CD1c-positive myeloid dendritic cell (primary cell): ENCODE measurements around the gene SMYD3.
"Not testable (repeated sequence)": the region's sequence is repeated elsewhere in the genome, so short reads cannot be mapped to it uniquely, and the experiment has no call there.

Source experiments
- DNase-seq: peaks from one replicate; pipeline ENCODE4 v3.0.0-alpha.2; 2016; ENCODE audit errors: extremely low spot score

The SMYD3 gene

DNA sequence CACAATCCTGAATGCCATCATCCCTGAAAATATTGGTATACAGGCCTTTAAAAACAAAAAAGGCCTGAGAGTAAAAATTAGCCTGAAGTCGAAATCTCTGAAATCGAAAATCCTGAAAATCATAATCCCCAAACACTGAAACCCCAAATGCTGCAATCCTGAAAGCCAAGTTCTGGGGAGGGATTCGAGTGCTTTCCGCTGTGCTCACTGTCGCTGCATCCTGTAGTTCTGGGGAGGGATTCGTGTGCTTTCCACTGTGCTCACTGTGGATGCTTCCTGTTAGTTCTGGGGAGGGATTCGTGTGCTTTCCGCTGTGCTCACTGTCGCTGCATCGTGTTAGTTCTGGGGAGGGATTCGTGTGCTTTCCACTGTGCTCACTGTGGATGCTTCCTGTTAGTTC lies 435.5 kb downstream of the SMYD3 start:
- DNase-seq, result not testable (repeated sequence)

DNA sequence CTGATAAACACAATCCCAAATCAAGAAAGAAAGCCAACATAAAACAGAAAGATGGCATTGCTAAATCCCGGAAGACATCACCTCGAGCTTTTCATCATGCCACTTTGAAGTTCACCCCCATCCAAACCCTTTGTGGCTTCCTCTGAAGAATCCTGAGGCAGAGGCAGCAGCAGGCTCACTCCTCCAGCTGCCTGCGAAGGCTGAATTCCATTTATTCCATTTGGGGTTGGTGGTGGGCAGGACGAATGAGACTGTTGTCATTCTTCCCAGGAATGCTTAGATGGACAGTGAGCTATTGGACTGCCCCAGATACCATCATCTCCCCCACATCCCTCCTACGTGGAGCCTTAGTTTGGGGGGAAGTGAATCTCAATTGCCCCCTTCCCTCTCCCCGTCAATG lies 437.5 kb downstream of the SMYD3 start:
- DNase-seq, result no peak

DNA sequence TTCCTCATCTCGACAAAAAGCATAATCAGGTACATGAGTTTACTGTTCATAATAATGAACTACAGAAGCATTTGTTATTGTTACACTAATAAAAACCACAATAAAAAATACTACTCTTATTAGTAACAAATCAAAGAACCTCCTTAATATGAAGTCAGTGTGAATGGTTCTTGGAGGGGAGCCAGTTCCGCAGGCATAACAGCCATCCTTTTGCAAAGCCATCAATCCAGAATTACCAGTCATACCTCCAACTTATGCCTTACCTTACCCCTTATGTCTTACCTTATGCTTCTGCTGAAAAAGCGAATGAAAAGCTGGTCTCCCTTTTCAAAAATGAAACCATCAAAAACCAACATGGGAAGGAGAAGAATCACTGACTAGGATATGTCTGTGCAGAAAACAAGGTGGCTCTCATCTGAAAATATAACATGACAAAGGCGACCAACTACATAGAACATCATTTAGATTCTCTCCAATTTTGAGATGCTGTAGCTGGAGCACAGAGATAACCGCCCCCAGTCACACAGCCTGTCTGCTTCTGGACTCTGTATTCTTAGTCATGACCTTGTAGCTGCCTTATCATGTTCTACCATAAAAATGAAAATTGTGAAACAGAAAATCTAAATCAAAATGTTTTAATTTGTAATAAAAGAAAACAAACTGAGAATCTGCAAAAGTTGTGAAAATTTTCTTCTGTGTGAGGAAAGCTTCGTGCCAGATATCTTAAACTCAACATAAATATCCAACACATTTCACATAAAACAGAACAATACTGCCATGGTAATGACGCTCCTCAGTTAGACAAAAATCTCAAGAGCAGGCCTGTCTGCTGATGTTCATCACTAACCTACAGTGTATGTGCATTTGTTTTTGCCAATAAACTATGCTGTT lies 438.2 kb downstream of the SMYD3 start:
- DNase-seq, result no peak

DNA sequence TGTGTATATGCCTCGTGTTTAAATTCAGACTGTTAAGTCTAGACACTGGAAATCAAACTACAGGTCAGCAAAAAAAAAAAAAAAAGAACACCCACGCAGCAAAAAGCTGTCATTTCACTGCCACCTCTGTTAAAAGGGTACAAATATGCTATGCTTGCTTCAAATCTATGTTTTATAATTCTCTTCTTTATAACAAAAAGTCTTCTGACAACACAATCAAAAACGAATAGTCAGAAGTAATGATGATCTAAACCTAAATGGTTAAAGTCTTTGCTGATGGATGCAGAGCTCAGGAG lies 438.9 kb downstream of the SMYD3 start:
- no peak for DNase-seq

DNA sequence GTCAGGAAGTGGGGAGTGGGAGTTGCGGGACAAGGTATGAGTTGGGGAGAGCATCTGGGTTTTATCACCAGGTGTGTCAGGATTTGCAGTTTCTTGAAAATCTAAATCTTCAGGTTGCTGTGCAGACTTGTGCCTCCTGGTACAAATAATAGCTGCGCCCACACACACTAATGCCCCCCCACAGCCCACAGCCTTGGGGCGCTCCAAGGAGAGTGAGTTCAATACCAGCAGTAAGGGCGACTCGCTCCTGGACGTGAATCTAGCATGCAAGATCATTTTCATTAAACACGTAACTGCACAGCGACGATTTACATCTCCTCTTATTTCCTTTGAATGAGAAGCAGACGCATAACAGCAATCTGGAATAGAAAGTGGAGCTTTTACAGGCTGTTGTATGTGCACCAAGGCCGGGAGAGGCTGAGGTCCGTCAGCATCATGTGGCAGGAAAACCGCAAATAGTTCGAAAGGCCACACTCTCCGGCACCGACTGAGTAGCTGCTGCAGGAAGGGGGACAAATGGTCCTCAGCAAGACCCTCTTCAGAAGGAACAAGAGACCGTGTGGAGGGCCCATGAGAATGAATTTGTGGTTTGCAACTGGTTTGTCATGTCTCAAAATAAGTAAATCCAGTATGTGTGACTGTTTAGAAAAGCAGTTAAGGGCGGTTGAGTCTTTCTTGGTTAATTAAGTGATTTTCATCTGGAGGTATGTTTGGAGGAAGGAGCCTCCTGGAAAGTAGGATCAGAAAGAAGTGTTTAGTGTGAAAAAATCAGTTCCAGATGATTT lies 439.5 kb downstream of the SMYD3 start:
- peak; percentile 8 for DNase-seq

DNA sequence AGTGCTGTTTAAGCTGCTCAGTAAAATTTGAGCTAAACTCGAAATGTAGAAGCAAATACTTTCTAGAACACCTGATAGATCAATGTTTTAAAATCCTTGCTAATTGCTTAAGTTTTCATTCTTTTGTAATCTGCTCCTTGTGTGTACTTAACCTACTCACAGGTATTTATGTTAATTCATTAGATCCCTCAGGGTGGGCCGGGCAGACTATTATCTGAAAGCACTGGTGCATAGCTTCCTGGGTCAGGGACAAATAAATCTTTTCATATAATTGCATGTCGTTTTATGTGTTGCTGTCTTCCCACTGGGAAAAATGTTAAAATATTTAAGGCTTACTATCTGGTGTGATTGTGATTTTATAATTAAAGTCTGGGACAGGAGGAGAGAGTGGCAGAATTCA lies 440.5 kb downstream of the SMYD3 start:
- DNase-seq, result no peak

DNA sequence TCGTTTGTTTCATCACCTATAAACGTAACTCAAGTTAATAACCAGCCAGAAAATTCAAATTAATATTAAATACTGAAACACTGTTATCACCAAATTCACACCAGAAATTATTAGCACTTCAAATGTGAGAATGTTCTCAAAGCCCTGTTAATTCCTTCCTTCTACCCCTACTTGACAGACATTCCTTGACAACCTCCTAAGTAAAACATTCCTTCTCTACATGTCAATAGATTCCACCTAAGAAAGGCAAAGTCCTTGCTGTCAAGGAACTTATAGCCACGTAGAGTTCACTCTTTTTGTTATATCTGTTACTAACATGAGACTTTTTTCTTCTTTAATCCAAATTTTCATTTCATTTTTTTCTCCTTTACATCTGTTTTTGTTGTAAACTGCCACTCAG lies 441.5 kb downstream of the SMYD3 start:
- no peak for DNase-seq

DNA sequence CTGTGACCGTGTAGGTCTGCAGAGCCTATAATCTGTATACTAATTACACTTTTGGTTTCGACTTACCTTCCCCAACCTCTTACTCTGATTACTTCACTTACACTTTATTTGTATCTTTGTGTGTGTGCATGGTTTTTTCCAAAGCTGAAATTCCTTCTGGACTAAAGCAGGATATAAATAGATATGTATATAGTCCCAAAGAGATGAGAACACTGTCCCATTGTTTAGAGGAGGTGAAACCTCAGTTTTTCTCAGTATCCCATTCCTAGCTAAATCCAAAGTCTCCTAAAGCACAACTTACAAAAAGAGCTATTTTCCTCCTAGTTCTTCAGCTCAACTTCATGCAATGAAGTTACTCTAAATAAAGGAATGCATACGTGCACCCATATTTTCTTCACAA lies 442.2 kb downstream of the SMYD3 start:
- DNase-seq, result no peak

DNA sequence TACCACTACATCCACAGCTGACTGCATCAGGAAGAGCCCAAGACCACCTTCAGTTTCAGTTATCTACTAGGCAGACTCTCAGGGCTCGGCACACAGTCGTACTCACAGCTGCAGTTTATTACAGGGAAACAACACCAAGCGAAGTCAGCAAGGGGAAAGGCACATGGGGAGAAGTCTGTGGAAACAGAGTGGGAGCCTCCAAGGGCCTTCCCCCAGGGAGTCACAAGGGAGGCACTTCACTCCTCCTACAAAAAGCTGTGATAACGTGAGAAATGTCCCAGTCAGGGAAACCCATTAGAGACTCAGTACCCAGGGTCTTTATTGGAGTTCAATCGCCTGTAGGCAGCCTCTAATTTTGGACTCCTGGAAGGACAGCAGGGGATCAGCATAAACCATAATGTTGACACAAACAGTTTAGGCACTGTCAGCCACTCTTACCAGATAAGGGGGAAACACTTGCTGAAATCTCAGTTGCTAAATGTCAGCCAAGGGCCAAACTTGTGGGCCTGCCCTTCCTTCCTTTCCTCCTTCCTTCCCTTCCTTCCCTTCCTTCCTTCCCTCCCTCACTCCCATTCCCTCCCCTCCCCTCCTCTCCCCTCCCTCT lies 444.0 kb downstream of the SMYD3 start:
- DNase-seq, result no peak

DNA sequence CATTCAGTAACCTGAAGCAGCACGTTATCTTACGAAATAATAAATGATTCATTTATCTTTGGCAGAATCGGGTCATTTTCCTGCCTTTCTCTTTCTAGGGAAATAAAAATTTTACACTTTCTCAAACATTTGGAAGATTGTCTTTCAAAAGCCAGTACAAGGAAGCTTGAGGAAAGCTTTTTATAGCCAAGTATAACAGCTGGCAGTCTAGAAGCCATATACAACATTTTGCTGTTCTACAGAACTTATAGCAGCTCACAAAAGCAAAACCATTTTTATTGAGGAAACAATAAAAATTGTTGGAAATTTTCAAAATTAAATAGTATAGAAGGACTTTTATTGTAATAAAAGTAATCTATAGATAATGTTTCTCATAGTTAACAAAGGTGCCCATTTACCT lies 448.6 kb downstream of the SMYD3 start:
- no peak for DNase-seq

DNA sequence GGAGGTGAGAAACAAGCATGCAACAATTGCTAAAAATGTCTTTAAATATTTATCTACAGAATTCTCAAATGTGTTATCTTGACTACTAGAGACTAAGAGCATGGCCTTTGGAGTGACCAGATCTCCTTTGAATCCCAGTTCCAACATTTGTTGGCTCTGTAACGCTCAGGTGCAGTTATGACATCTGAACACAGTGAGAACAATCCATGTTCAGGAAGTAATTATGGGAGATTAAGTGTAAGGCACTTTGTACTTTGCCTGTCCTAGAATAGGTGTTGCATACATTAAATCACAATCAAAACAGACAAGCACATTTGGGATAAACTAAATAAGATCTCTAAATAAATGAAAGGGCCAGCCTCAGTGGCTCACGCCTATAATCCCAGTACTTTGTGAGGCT lies 454.5 kb downstream of the SMYD3 start:
- DNase-seq, result no peak

DNA sequence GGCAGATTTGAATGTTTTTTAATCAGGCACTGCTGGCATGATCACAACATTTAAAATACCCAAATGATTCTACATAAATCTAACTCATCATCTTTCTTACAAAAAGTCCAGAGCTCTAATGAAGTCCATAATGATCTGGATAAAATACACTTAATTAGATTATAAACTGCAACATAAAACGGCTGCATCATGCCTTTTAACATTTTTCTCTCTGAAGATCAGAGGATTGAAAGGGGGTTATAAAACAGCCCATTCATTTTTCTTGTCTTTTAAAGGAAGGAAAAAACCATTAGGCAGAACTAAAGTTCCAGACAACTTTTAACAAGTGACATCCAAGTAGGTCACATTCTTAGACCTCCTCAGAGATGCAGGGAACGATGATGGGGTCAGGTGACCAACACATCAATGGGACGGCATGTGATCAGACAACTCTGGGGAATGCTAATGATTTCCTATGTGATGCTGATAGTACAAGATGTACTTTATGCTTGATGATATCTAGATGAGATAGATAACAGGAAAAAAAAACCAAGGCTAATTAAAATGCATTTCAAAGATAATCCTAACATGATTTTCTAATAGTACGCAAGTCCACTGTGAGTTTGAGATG lies 455.1 kb downstream of the SMYD3 start:
- DNase-seq, result no peak

DNA sequence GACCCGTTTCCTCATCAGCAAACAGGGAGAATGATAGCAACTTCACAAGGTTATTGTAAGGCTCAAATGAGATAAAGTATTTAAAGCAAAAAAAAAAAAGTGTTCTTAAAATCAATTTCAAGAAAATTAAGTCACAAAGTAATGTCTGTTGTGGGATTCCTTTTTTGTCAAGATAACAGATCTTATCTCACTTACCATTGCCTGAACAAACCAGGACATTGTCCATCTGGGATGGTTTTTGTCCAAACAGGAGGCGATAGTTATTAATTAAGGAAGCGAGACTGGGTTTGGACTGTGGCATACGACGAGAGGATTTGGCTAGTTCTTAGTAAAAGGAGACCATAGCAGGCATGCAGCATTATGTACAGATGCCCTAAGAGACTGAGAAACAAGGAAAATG lies 458.4 kb downstream of the SMYD3 start:
- DNase-seq, result no peak

DNA sequence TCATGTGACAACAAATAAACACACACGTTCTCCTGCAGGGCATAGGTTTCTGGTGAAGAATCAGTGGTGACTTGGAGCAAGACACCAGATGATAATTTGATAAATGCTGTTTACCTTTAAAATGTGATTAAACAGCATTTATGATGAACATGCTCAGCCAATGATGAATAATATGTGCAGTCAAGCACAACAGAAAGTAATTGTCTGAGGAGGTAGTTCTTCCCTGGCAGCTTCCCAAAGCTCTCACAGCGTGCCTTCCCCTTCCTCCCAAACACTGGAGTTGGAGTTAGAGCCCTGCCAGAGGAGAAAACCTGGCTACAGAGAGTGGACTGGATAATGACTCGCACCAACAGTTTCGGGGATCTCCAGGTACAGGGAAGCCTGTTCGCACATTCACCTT lies 463.5 kb downstream of the SMYD3 start:
- no peak for DNase-seq

DNA sequence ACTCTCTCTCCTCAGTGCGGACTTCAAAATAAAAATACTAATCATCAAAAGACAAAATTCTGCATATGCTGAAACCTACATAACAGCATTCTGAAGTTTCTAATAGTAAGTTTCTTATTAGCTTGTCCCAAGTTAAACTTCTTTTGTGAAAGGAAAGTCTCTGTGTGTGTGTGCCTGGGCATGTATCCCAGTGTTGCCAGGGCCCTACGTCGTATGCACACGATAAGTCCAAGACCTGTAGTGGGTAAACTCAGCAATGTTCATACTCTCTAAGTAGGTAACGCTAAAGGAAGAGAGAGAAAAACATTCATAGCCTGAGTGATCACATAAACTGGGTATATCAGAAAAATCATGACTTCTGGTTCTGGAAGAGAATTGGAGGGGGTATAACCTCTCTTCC lies 465.7 kb downstream of the SMYD3 start:
- no peak for DNase-seq

DNA sequence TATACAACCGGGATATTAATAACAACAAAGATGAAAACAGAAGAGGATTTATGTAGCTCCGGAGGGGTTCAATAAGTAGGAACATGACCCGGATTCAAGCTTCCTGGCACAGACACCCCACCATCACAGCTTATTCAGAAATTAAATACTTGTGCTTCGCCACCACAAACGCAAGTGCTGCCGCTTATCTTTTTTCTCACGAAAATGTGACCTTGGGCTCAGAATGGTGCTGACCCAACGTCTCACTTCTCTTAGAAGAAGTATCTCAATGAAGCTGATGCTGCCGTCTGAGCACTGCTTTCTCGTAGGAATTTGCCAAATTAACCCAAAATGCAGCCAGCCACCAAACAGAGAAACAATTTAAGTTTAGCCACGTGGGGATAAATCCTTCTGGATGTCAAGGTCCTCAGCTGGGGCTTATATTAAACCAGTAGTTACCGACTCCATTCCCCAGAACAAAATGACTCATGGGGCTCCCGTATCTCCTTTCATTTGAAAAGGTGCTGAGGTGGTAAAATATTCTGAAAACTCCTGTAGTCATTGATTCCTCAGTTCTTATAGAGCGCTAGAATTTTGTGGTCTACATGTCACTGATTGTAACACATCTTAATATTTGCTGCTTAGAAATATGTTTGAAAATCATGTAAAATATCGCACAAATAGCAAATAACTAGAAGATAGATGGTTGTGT lies 466.7 kb downstream of the SMYD3 start:
- no peak for DNase-seq

DNA sequence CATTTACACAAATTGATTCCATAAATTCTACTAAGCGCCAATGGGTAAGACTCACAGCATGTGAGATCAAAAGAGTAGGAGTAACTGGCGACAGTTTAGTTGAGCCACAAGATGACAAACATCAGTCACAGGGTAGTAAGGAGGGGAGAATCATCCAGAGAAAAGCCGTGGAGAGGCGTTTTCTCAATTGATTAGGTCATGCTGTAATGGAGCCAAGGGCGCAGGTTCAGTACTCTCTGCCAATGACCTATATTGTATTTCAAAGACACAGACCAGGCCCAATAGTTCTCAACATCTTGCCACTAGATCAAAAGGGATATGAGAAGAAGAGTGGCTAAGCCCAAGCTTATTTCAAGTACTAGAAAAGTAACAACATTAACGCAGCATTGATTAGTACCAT lies 467.5 kb downstream of the SMYD3 start:
- DNase-seq, result no peak

DNA sequence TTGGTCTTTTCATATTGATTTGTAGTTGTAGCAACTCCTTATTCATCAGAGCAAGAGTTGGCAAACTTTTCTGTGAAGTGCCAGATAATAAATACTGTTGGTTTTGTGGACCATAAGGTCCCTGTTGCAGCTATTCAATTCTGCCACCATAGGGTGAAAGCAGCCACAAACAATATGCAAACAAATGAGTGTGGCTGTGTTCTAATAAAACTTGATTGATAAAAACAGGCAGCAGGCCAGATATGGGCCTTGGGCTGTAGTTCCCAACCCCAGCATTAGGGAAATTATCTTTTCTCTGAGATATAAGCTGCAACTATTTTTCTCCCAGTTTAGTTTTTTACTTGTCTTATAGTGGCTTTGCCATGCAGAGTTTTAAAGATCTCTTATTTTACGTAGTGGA lies 469.2 kb downstream of the SMYD3 start:
- no peak for DNase-seq

DNA sequence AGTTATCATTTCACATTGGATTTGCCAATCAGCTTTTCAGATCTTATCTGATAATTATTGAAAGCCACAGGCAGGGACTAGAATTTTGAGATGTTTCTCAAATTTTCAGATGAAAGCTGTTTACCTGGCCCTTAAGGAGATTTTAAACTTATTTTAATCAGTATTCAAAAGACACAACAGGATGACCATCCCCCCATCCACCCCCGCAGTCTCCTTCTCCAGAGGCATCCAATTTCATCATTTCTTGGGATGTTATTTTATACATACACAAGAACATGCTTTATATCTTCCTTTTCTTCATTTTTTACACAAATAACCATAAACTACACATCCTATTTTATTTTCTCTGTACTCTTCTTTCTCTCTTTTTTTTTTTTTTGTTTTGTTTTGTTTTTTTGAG lies 470.9 kb downstream of the SMYD3 start:
- no peak for DNase-seq

DNA sequence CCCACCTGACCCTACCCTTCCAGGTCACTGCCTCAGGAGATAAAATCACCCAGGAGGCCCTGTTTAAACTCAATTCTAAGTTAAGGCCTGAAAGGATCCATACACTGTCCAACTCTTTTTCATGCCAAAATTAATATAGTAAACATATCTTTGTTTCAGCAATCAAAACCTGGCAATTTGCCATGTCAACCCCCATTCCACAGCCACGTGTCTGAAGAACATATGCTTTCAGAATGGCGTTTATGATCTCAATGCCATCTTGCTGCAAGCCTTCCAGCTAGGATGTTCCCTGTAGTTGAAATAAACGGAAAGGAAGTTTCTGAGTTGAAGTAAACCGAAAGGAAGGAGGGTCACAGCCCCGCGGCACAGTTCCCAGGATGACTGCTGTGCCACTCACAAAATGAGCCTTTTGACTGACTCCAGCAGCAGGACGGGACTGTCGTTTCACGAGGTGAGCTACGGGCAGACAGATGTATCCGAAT lies 472.0 kb downstream of the SMYD3 start:
- no peak for DNase-seq

DNA sequence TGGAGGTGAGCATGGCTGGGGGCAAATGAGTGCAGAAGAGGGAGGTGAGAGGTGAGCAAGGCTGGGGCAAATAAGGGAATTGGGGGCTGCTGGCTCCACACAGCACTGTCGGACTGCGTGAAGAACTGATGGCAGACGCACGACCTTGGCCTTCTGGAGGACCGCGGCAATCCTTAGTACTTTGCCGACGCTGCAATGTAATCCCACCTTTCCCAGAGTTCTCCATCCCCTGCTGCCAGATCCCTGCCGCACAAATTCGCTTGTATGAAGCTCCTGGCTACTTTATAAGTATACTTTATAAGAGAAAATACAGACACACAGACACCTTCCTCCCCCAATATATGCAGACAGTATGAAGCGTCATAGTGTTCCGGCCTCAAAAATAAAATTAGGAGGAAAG lies 472.4 kb downstream of the SMYD3 start:
- no peak for DNase-seq

DNA sequence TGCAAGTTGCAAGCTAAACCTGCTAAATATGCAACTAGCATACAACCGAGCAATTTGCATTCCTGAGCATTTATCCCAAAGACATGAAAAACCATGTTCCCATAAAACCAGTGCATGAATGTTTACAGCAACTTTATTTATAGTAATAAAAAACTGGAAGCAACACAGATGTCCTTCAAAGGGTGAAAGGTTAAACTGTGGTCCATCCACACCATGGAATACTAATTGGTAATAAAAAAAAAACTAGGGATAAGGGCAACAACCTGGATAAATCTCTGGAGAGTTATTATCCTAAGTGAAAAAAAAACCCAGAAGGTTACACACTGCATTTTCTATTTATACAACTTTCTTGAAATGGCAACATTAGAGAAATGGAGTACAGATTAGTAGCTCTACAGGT lies 474.1 kb downstream of the SMYD3 start:
- no peak for DNase-seq
